Activated naive CD4-positive, alpha-beta T cell (primary cell): ENCODE data around the gene OR4K15.
"Not testable (repeated sequence)": the region's sequence is repeated elsewhere in the genome, so short reads cannot be mapped to it uniquely, and the experiment has no call there.

Source experiments
- DNase-seq, 4 experiments: peaks; one replicate each; lab custom pipeline; 2025; lab: John Stamatoyannopoulos, UW

The OR4K15 gene, protein sequence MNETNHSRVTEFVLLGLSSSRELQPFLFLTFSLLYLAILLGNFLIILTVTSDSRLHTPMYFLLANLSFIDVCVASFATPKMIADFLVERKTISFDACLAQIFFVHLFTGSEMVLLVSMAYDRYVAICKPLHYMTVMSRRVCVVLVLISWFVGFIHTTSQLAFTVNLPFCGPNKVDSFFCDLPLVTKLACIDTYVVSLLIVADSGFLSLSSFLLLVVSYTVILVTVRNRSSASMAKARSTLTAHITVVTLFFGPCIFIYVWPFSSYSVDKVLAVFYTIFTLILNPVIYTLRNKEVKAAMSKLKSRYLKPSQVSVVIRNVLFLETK

GRCh38 chr14:19975291-19975690, at the start of gene OR4K15:
OR4K15 (plus strand) TSS chr14:19975591; CDS start chr14:19975591, 0 bp downstream.
- DNase-seq = no peak

- no peak for DNase-seq
These were observed 44.8 kb upstream of the OR4K15 start, which contains the start of gene OR4K1 for GRCh38 chr14:19930617-19931016. OR4K1 (plus strand) TSS chr14:19930917; CDS start chr14:19935667, 4,750 bp downstream.

- DNase-seq = no peak
These were observed 33.7 kb upstream of the OR4K15 start for GRCh38 chr14:19941668-19942067.

- no peak for DNase-seq
These were observed 27.8 kb upstream of the OR4K15 start for GRCh38 chr14:19947413-19948090.

DNA sequence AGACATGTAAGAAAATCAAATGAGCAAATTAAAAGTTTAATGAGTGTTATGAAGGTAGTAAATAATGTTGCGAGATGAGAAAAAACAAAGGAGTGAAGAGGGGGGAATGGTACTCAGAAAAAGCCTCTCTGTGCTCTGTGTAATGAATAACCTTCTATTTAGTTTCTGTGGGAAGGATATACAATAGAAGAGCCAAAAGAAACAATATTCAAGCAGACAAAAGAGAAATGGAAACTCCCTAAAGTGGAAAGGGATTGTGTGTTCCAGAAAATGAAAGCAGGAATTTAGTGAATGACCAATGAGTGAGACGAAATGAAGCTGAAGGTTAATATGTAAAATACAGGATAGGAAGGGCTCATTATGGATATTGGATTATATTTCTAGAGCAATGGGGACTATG, 26.2 kb upstream of the OR4K15 start:
- DNase-seq = no peak

DNA sequence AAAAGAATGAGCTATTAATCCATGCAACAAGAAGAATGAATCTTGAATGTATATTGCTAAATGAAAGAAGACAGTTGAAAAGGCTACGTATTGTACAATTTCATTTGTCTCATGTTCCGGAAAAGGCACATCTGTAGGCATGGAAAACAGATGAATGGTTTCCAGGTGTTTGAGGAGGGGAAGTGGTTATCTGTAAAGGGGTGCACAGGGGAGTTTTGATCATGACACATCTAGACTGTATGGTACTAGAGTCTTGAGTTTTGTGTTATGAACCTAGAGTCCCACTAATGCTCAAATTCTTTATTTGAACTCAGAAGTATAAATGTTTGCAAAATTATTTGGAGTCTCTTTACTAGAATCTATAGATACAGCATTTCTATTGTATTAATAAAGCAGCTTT, 5.7 kb upstream of the OR4K15 start:
- DNase-seq = not testable (repeated sequence)

DNA sequence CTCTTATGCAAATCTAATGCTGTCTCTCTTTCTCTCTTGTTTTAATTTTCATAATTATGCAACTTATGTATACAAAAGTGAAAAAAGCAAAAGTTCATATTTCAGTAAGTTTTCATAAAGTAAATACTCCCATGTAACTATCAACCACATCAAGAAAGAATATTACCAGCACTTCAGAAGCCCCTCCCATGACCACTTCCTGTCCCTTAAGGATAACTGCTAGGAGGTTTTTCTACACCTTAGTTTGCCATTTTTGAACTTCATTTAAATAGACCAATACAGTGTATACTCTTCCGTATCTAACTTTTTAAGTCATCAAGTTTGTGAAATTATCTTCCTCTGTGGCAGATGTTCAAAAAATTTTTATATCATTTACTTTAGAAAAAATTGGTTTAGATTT, 547 bp upstream of the OR4K15 start:
- DNase-seq = no peak

DNA sequence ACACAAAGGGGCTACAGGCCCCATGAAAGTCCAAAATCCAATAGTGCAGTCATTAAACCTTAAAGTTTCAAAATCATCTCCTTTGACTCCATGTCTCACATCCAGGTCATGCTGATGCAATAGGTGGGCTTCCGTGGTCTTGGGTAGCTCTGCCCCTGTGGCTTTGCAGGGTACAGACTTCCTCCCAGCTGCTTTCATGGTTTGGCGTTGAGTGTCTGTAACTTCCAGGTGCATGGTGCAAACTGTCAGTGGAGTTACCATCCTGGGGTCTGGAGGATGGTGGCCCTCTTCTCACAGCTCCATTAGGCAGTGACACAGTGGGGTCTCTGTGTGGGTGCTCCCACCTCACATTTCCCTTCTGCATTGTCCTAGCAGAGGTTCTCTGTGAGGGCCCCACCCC, 18.0 kb downstream of the OR4K15 start:
- DNase-seq = no peak

GRCh38 chr14:20001863-20002262, 26.5 kb downstream of the OR4K15 start, which contains the start of gene OR4Q2:
OR4Q2 (plus strand) TSS chr14:20002163.
- DNase-seq = no peak

- DNase-seq = no peak
These were observed 26.9 kb downstream of the OR4K15 start for GRCh38 chr14:20002319-20002718.

GRCh38 chr14:20008156-20008555, 32.8 kb downstream of the OR4K15 start:
- no peak for DNase-seq

- DNase-seq = no peak
These were observed 44.0 kb downstream of the OR4K15 start, which contains the start of gene OR4K14 for GRCh38 chr14:20019257-20019865. OR4K14 (minus strand) TSS chr14:20019307; CDS start chr14:20015193, 4,114 bp downstream.
